ENCODE results near the gene RNF43. TPM values are rescaled to one million over a fixed set of nuclear protein-coding genes. Genes with fewer than 3 reads are reported as not detected.

RNF43 gene
- total and polyA plus RNA-seq, 2 of the 13 experiments (the other 11 are each of a cell fraction or from before 2014, with no cell fraction given), result 31.0 to 53.4 TPM

DNA sequence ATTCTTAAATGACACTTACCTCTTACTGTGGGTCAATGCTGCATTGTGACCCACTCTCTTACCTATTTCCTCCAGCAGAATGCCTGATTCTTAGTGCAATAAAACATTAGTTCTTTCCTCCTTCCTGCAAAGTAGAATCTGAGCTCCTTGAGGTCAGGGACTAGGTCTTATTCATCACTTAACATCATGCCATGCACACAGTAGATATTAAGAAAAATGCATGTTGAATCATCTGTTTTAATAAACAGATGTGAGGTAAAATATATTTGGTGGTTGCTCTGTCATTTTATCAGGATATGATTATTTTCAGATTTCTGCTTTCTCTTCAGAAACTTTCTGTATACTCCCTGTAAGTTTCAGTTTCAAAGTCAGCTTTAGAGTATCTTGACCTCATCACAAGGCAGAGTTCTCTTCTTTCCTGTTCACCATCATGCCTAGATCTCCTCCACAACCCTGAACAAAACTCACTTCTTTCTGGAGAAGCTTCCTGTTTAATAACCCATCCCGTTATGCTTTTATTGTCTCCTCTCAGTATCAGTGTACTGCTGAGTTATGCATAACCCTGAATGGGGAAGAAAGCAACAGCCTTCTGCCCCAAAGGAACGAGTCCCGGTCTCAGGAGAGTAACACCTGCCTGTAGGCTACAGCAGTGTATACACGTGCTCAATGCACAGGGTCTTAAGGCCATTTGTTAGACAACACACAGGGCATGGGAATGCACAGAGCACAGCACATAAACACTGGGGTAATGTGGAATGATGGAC is 35.0 kb downstream of the RNF43 start (continued):
- TF ChIP-seq TGIF2 (CRISPR knock-in tag; IDR thresholded peaks at IDR 0.05), result peak; percentile 87
- TF ChIP-seq, protein P1, sequence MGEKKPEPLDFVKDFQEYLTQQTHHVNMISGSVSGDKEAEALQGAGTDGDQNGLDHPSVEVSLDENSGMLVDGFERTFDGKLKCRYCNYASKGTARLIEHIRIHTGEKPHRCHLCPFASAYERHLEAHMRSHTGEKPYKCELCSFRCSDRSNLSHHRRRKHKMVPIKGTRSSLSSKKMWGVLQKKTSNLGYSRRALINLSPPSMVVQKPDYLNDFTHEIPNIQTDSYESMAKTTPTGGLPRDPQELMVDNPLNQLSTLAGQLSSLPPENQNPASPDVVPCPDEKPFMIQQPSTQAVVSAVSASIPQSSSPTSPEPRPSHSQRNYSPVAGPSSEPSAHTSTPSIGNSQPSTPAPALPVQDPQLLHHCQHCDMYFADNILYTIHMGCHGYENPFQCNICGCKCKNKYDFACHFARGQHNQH (CRISPR knock-in tag; IDR thresholded peaks at IDR 0.05), result peak; percentile 54; the same call in 1 of the 2 replicates
- no peak for TF ChIP-seq SALL2 (CRISPR knock-in tag; IDR thresholded peaks at IDR 0.05)
- TF ChIP-seq, protein P2, sequence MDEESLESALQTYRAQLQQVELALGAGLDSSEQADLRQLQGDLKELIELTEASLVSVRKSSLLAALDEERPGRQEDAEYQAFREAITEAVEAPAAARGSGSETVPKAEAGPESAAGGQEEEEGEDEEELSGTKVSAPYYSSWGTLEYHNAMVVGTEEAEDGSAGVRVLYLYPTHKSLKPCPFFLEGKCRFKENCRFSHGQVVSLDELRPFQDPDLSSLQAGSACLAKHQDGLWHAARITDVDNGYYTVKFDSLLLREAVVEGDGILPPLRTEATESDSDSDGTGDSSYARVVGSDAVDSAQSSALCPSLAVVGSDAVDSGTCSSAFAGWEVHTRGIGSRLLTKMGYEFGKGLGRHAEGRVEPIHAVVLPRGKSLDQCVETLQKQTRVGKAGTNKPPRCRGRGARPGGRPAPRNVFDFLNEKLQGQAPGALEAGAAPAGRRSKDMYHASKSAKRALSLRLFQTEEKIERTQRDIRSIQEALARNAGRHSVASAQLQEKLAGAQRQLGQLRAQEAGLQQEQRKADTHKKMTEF (CRISPR knock-in tag; IDR thresholded peaks at IDR 0.05), result no peak
- TF ChIP-seq, protein P3, sequence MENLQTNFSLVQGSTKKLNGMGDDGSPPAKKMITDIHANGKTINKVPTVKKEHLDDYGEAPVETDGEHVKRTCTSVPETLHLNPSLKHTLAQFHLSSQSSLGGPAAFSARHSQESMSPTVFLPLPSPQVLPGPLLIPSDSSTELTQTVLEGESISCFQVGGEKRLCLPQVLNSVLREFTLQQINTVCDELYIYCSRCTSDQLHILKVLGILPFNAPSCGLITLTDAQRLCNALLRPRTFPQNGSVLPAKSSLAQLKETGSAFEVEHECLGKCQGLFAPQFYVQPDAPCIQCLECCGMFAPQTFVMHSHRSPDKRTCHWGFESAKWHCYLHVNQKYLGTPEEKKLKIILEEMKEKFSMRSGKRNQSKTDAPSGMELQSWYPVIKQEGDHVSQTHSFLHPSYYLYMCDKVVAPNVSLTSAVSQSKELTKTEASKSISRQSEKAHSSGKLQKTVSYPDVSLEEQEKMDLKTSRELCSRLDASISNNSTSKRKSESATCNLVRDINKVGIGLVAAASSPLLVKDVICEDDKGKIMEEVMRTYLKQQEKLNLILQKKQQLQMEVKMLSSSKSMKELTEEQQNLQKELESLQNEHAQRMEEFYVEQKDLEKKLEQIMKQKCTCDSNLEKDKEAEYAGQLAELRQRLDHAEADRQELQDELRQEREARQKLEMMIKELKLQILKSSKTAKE (CRISPR knock-in tag; IDR thresholded peaks at IDR 0.05; ENCODE audit: borderline replicate concordance), result peak; percentile 9; the same call in 1 of the 2 replicates
- TF ChIP-seq SATB2 (CRISPR knock-in tag; IDR thresholded peaks at IDR 0.05), result peak; percentile 70; the same call in 1 of the 2 replicates
- TF ChIP-seq SALL1 (CRISPR knock-in tag; IDR thresholded peaks at IDR 0.05), result peak; percentile 76
- TF ChIP-seq, protein P4, sequence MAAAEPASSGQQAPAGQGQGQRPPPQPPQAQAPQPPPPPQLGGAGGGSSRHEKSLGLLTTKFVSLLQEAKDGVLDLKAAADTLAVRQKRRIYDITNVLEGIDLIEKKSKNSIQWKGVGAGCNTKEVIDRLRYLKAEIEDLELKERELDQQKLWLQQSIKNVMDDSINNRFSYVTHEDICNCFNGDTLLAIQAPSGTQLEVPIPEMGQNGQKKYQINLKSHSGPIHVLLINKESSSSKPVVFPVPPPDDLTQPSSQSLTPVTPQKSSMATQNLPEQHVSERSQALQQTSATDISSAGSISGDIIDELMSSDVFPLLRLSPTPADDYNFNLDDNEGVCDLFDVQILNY (CRISPR knock-in tag; conservative IDR thresholded peaks at IDR 0.05), result no peak
- TF ChIP-seq, protein P5, sequence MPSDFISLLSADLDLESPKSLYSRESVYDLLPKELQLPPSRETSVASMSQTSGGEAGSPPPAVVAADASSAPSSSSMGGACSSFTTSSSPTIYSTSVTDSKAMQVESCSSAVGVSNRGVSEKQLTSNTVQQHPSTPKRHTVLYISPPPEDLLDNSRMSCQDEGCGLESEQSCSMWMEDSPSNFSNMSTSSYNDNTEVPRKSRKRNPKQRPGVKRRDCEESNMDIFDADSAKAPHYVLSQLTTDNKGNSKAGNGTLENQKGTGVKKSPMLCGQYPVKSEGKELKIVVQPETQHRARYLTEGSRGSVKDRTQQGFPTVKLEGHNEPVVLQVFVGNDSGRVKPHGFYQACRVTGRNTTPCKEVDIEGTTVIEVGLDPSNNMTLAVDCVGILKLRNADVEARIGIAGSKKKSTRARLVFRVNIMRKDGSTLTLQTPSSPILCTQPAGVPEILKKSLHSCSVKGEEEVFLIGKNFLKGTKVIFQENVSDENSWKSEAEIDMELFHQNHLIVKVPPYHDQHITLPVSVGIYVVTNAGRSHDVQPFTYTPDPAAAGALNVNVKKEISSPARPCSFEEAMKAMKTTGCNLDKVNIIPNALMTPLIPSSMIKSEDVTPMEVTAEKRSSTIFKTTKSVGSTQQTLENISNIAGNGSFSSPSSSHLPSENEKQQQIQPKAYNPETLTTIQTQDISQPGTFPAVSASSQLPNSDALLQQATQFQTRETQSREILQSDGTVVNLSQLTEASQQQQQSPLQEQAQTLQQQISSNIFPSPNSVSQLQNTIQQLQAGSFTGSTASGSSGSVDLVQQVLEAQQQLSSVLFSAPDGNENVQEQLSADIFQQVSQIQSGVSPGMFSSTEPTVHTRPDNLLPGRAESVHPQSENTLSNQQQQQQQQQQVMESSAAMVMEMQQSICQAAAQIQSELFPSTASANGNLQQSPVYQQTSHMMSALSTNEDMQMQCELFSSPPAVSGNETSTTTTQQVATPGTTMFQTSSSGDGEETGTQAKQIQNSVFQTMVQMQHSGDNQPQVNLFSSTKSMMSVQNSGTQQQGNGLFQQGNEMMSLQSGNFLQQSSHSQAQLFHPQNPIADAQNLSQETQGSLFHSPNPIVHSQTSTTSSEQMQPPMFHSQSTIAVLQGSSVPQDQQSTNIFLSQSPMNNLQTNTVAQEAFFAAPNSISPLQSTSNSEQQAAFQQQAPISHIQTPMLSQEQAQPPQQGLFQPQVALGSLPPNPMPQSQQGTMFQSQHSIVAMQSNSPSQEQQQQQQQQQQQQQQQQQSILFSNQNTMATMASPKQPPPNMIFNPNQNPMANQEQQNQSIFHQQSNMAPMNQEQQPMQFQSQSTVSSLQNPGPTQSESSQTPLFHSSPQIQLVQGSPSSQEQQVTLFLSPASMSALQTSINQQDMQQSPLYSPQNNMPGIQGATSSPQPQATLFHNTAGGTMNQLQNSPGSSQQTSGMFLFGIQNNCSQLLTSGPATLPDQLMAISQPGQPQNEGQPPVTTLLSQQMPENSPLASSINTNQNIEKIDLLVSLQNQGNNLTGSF (CRISPR knock-in tag; IDR thresholded peaks at IDR 0.05), result no peak
- TF ChIP-seq ZSCAN31 (CRISPR knock-in tag; IDR thresholded peaks at IDR 0.05; ENCODE audit: low read depth), result no peak
- no peak for TF ChIP-seq DR1 (CRISPR knock-in tag; IDR thresholded peaks at IDR 0.05)
- TF ChIP-seq, protein P6, sequence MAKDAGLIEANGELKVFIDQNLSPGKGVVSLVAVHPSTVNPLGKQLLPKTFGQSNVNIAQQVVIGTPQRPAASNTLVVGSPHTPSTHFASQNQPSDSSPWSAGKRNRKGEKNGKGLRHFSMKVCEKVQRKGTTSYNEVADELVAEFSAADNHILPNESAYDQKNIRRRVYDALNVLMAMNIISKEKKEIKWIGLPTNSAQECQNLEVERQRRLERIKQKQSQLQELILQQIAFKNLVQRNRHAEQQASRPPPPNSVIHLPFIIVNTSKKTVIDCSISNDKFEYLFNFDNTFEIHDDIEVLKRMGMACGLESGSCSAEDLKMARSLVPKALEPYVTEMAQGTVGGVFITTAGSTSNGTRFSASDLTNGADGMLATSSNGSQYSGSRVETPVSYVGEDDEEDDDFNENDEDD (CRISPR knock-in tag; IDR thresholded peaks at IDR 0.05; ENCODE audit: borderline replicate concordance), result peak; percentile 65; the same call in 1 of the 2 replicates
- peak; percentile 77; the same call in 1 of the 2 replicates for TF ChIP-seq SOX5 (CRISPR knock-in tag; IDR thresholded peaks at IDR 0.05; ENCODE audit: borderline replicate concordance)
- no peak for TF ChIP-seq ZNF678 (CRISPR knock-in tag; IDR thresholded peaks at IDR 0.05)
- no peak for TF ChIP-seq ZNF841 (CRISPR knock-in tag; IDR thresholded peaks at IDR 0.05; ENCODE audit: borderline replicate concordance)
- no peak for TF ChIP-seq ZFP90 (CRISPR knock-in tag; IDR thresholded peaks at IDR 0.05; ENCODE audit: borderline replicate concordance)
